PC-9 (cell line): ENCODE data around the gene RPS6KB1.

Source experiments
- EZH2 ChIP-seq: fragments of 200-600 bp; sonication (generic); IDR thresholded peaks from 2 replicates; pipeline ENCODE4 v1.8.0; 2017; ENCODE audit warnings: antibody characterized with exemption, low read depth
- TF ChIP-seq, protein P1 (sequence below): fragments of 200-600 bp; sonication (generic); conservative IDR thresholded peaks from 2 replicates; pipeline ENCODE4 v1.6.1; 2017; ENCODE audit warnings: mixed run types, antibody characterized with exemption, mild to moderate bottlenecking, moderate library complexity

DNA sequence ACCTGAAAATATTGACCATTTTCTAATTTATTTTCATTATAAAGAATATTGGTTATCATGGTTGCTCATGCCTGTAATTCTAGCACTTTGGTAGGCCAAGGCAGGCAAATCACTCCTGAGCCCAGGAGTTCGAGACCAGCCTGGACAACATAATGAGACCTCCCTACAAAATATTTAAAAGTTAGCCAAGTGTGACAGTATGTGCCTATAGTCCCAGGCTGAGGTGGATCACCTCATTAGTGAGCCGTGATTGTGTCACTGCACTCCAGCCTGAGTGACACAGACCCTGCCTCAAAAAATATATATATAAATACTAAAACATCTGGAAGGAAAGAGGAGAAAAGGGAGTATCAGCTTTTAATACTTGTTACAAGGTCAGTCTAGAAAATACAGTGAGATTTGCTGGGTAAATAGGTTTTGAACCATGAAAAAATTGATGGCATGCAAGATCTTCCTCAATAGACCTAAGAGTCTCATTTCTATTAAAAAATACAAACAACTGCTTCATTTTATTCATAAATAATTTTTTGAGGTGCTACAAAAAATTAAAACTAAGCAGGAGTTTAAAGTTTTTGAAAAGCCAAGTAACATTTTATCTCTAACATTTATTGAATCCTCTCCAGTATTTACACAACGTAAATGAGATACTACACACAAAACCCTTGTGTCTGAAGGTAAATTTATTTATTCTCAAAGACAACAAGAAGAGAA is 47.9 kb upstream of the RPS6KB1 start:
- TF ChIP-seq, protein P1, sequence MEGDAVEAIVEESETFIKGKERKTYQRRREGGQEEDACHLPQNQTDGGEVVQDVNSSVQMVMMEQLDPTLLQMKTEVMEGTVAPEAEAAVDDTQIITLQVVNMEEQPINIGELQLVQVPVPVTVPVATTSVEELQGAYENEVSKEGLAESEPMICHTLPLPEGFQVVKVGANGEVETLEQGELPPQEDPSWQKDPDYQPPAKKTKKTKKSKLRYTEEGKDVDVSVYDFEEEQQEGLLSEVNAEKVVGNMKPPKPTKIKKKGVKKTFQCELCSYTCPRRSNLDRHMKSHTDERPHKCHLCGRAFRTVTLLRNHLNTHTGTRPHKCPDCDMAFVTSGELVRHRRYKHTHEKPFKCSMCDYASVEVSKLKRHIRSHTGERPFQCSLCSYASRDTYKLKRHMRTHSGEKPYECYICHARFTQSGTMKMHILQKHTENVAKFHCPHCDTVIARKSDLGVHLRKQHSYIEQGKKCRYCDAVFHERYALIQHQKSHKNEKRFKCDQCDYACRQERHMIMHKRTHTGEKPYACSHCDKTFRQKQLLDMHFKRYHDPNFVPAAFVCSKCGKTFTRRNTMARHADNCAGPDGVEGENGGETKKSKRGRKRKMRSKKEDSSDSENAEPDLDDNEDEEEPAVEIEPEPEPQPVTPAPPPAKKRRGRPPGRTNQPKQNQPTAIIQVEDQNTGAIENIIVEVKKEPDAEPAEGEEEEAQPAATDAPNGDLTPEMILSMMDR = 0 out of 2 replicates have a peak, but pooled peaks have one; percentile 6
- no peak for TF ChIP-seq EZH2
